ENCODE data around the gene CD5L. TPM values are rescaled to one million over a fixed set of nuclear protein-coding genes. Genes with fewer than 3 reads are reported as not detected.

Gene CD5L
- total RNA-seq, 1 donor from 2014 or later = not detected

GRCh38 chr1:157803851-157804250 is 37.8 kb downstream of the CD5L start:
- Mint-ChIP-seq H3K27ac (no peak overlapping the region), H3K4me3 (ENCODE audit: low read depth) (no peak overlapping the region), H3K4me1 (ENCODE audit: low read depth) (no peaks in the 10 kb centered on the region), H3K27me3 (peaks cover 7% of the 10 kb centered on the region), H3K9me3 (ENCODE audit: low read depth) (no peaks in the 10 kb centered on the region), H3K36me3 (ENCODE audit: insufficient read depth) (no peaks in the 10 kb centered on the region)
- no peak for TF ChIP-seq CTCF (IDR thresholded peaks at IDR 0.05; ENCODE audit: unreplicated experiment)
- DNase-seq (ENCODE audit: low spot score, unreplicated experiment) = no peak

GRCh38 chr1:157799996-157800395 is 41.6 kb downstream of the CD5L start:
- TF ChIP-seq CTCF (IDR thresholded peaks at IDR 0.05; ENCODE audit: unreplicated experiment) = no peak
- DNase-seq (ENCODE audit: low spot score, unreplicated experiment) = no peak
- Mint-ChIP-seq H3K27me3 (no peaks in the 10 kb centered on the region), H3K36me3 (ENCODE audit: insufficient read depth) (no peaks in the 10 kb centered on the region), H3K4me1 (ENCODE audit: low read depth) (no peaks in the 10 kb centered on the region), H3K4me3 (ENCODE audit: low read depth) (no peak overlapping the region), H3K9me3 (ENCODE audit: low read depth) (no peaks in the 10 kb centered on the region), H3K27ac (no peak overlapping the region)

GRCh38 chr1:157798211-157798610 is 43.4 kb downstream of the CD5L start:
- H3K4me1 Mint-ChIP-seq (ENCODE audit: low read depth) = no peaks in the 10 kb centered on the region
- no peak overlapping the region for H3K4me3 Mint-ChIP-seq (ENCODE audit: low read depth)
- H3K27me3 Mint-ChIP-seq = no peaks in the 10 kb centered on the region
- TF ChIP-seq CTCF (IDR thresholded peaks at IDR 0.05; ENCODE audit: unreplicated experiment) = no peak
- no peak for DNase-seq (ENCODE audit: low spot score, unreplicated experiment)
- no peaks in the 10 kb centered on the region for H3K36me3 Mint-ChIP-seq (ENCODE audit: insufficient read depth)
- H3K27ac Mint-ChIP-seq = no peak overlapping the region
- peaks cover 2% of the 10 kb centered on the region for H3K9me3 Mint-ChIP-seq (ENCODE audit: low read depth)

GRCh38 chr1:157785248-157785647 is 56.4 kb downstream of the CD5L start:
- Mint-ChIP-seq H3K36me3 (ENCODE audit: insufficient read depth) (no peaks in the 10 kb centered on the region), H3K27ac (no peak overlapping the region), H3K4me1 (ENCODE audit: low read depth) (no peaks in the 10 kb centered on the region), H3K4me3 (ENCODE audit: low read depth) (no peak overlapping the region), H3K9me3 (ENCODE audit: low read depth) (no peaks in the 10 kb centered on the region), H3K27me3 (no peaks in the 10 kb centered on the region)
- DNase-seq (ENCODE audit: low spot score, unreplicated experiment) = no peak
- no peak for TF ChIP-seq CTCF (IDR thresholded peaks at IDR 0.05; ENCODE audit: unreplicated experiment)

GRCh38 chr1:157784801-157785200 is 56.8 kb downstream of the CD5L start:
- no peak overlapping the region for H3K27ac Mint-ChIP-seq
- TF ChIP-seq CTCF (IDR thresholded peaks at IDR 0.05; ENCODE audit: unreplicated experiment) = no peak

More at GRCh38 chr1:157784801-157785200, 56.8 kb downstream of the CD5L start:
- no peak for DNase-seq (ENCODE audit: low spot score, unreplicated experiment)
- Mint-ChIP-seq H3K36me3 (ENCODE audit: insufficient read depth) (no peaks in the 10 kb centered on the region), H3K4me1 (ENCODE audit: low read depth) (no peaks in the 10 kb centered on the region), H3K27me3 (no peaks in the 10 kb centered on the region), H3K4me3 (ENCODE audit: low read depth) (no peak overlapping the region), H3K9me3 (ENCODE audit: low read depth) (no peaks in the 10 kb centered on the region)

Data from progenitor cell of endocrine pancreas (in vitro differentiated cells).